NT2/D1 (cell line): ENCODE data around the gene OPCML.

Experiments used
- SUZ12 ChIP-seq: IDR thresholded peaks from 2 replicates; pipeline ENCODE4 v1.6.1; 2011; ENCODE audit not compliant: insufficient read length, insufficient read depth; ENCODE audit errors: extremely low read depth
- YY1 ChIP-seq: IDR thresholded peaks from 2 replicates; pipeline ENCODE4 v1.6.1; 2011; ENCODE audit not compliant: insufficient read length, insufficient read depth
- ZNF274 ChIP-seq: IDR thresholded peaks from 2 replicates; pipeline ENCODE4 v1.6.1; 2011; ENCODE audit warnings: mild to moderate bottlenecking, low read depth, low read length

DNA sequence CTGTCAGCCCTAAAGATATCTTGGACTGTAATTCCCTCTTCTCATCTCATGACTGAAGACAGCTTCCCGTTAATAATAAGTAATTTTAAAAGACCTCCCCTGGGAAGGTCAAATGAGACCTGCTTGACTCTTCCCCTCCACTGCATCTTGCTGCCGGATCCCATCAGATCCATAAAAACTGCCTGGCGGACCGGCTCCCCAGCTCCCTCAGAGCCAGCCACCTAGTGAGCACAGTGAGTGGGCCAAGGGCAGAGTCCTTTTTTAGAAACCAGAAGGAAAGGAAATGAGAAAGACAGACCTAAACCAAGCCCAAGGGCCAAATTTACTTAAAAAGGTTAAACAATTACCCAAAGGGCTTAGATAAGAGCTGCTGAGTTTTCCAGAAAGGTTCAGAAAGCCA is 595.3 kb downstream of the OPCML start:
- TF ChIP-seq ZNF274 (no peak), SUZ12 (no peak), YY1 (no peak)
